Pancreas (tissue), 10 donors: ENCODE measurements around the gene KCNN3. TPM values are rescaled to one million over a fixed set of nuclear protein-coding genes. Genes with fewer than 3 reads are reported as not detected.

Experiments used
- ATAC-seq, 4 donors: fragments of 200-7000 bp; cut with Tn5 transposase; one replicate each; pipeline versions ENCODE4 v1.8.0 to v1.9.1; 2020; ENCODE audit warnings: mild to moderate bottlenecking in 4 of 4, moderate library complexity in 4 of 4
- DNase-seq, 6 donors: peaks; one replicate each; pipeline ENCODE4 v3.0.0-alpha.2; 2020
- FAIRE-seq: peaks from 2 replicates; lab custom pipeline; 2012; peaks lifted over from hg19 to GRCh38; lab: Jason Lieb, UNC
- H3K27ac ChIP-seq, 4 donors: fragments of 200-600 bp; sonication (generic); 1 replicate in 3 of 4; 2 replicates in 1 of 4; pipeline versions ENCODE4 v1.5.0 to v1.8.0; 2020
- H3K27me3 ChIP-seq, 4 donors: fragments of 200-600 bp; one replicate each; pipeline ENCODE4 v1.8.0; 2021
- H3K36me3 ChIP-seq, 3 donors: fragments of 200-600 bp; sonication (generic) in 1 of 3; one replicate each; pipeline versions ENCODE4 v1.5.0 to v1.8.0; 2020 to 2021
- H3K4me1 ChIP-seq, 3 donors: fragments of 200-600 bp; one replicate each; pipeline ENCODE4 v1.8.0; 2021
- H3K4me3 ChIP-seq, 4 donors: fragments of 200-600 bp; sonication (generic) in 2 of 4; one replicate each; pipeline versions ENCODE4 v1.5.0 to v1.8.0; 2020 to 2021
- H3K9me3 ChIP-seq, 4 donors: fragments of 200-600 bp; one replicate each; pipeline ENCODE4 v1.8.0; 2021
- CTCF ChIP-seq, 4 donors: fragments of 200-600 bp; sonication (generic) in 3 of 4; IDR thresholded peaks; one replicate each; pipeline versions ENCODE4 v1.5.0 to v1.8.0; 2021; ENCODE audit warnings: antibody characterized with exemption in 4 of 4
- WGBS, 2 donors: extraction: QIAGEN DNeasy Blood & Tissue Kit; methylation state at CpG; one replicate each; pipeline ENCODE4 v1.1.7; 2013; 5-methylcytosine and 5-hydroxymethylcytosine counted together
- intact Hi-C, 3 donors: fragments of 100-400 bp; cut with DNase I; formaldehyde crosslinking; loops; one replicate each; pipeline versions ENCODE4 v1.11.1 to v1.14.2; 2022
- polyA plus RNA-seq, 2 donors: library from polyadenylated mRNA; stranded (reverse); fragments of 200-250 nt; gene quantifications; one replicate each; pipeline ENCODE4 v1.2.3, GENCODE V29; 2013
- total RNA-seq, 6 donors: library from RNA; stranded (reverse); fragmentation: NEBNext Ultra II Directional in 4 of 6; extraction: Animal tissue kit (Norgen Biotek cat#: 25700) in 4 of 6; gene quantifications; one replicate each; pipeline versions ENCODE4 v1.2.1 to v1.2.4, GENCODE V29; 2021 to 2023
- donor health status: healthy with polysubstance abuse.
- donor health status: DM: no; HTN: no; CAD: no; lungs with moderate emphysema.
- donor health status: DM: no; HTN: no; CAD: no.
- donor health status: control.
- donor health status: control.
- donor health status: Bipolar disorder and iron deficiency.
- donor health status: DM: yes; HTN: yes; CAD: no.
- donor health status: DM: no; HTN: no; CAD: no.
- donor health status: DM: no; HTN: no; CAD: no.
- donor health status: DM: yes; HTN: yes; CAD: no.

The KCNN3 gene
- total and polyA plus RNA-seq, 8 donors = 0.11 to 1.0 (median 0.33) TPM

- no peak for FAIRE-seq
- intact Hi-C loops = no loop called here
- no peak for TF ChIP-seq CTCF (IDR thresholded peaks at IDR 0.05)
- H3K27me3 ChIP-seq = no peaks in the 10 kb centered on the region
- peak in 1 of 4 donors; percentile 37 for ATAC-seq
- H3K27ac ChIP-seq = no peak overlapping the region
- H3K9me3 ChIP-seq = no peaks in the 10 kb centered on the region
- 51 to 55% methylated on average over 8 of the region's 8 CpGs for WGBS, 2 donors
- H3K36me3 ChIP-seq = no peaks in the 10 kb centered on the region
- DNase-seq = no peak
- H3K4me1 ChIP-seq = no peaks in the 10 kb centered on the region
- no peak overlapping the region for H3K4me3 ChIP-seq
Observed at GRCh38 chr1:154749078-154749760, 120.9 kb downstream of the KCNN3 start.

- DNase-seq = no peak
- no peak overlapping the region for H3K27ac ChIP-seq
- 63 to 67% methylated on average over 2 of the region's 2 CpGs for WGBS, 2 donors
- H3K27me3 ChIP-seq = no peaks in the 10 kb centered on the region
- H3K4me3 ChIP-seq = no peak overlapping the region
- no peak for TF ChIP-seq CTCF (IDR thresholded peaks at IDR 0.05)
- no peak for FAIRE-seq
- no peaks in the 10 kb centered on the region for H3K9me3 ChIP-seq
- H3K36me3 ChIP-seq = no peaks in the 10 kb centered on the region
- H3K4me1 ChIP-seq = no peaks in the 10 kb centered on the region
- intact Hi-C loops = no loop called here
- ATAC-seq = no peak
Observed at GRCh38 chr1:154748405-154748775, 121.7 kb downstream of the KCNN3 start.

- no peak for FAIRE-seq
Observed at GRCh38 chr1:154747740-154748404, 122.2 kb downstream of the KCNN3 start.

GRCh38 chr1:154747380-154747739, 122.7 kb downstream of the KCNN3 start:
- no peak for FAIRE-seq
- DNase-seq = no peak
- no peak for ATAC-seq

More at GRCh38 chr1:154747740-154748404, 122.2 kb downstream of the KCNN3 start:
- no peak for TF ChIP-seq CTCF (IDR thresholded peaks at IDR 0.05)
- ATAC-seq (peak in 2 of 4 donors; percentile 19 to 44), DNase-seq (no peak)
- no peaks in the 10 kb centered on the region for H3K27me3 ChIP-seq
- H3K27ac ChIP-seq = no peak overlapping the region
- no peaks in the 10 kb centered on the region for H3K4me1 ChIP-seq
- WGBS, 2 donors = 46 to 50% methylated on average over 20 of the region's 20 CpGs
- intact Hi-C loops = no loop called here
- H3K9me3 ChIP-seq = no peaks in the 10 kb centered on the region
- H3K36me3 ChIP-seq = no peaks in the 10 kb centered on the region
- H3K4me3 ChIP-seq = no peak overlapping the region

More at GRCh38 chr1:154747380-154747739, 122.7 kb downstream of the KCNN3 start:
- intact Hi-C loops = no loop called here
- no peaks in the 10 kb centered on the region for H3K36me3 ChIP-seq
- H3K27ac ChIP-seq = no peak overlapping the region
- TF ChIP-seq CTCF (IDR thresholded peaks at IDR 0.05) = no peak
- 31 to 34% methylated on average over 7 of the region's 7 CpGs for WGBS, 2 donors
- H3K4me1 ChIP-seq = no peaks in the 10 kb centered on the region
- no peak overlapping the region for H3K4me3 ChIP-seq
- H3K9me3 ChIP-seq = no peaks in the 10 kb centered on the region
- H3K27me3 ChIP-seq = no peaks in the 10 kb centered on the region
